Keratinocyte (primary cell): ENCODE data around the gene HID1.

ENCODE experiments used
- CTCF ChIP-seq, 3 experiments: IDR thresholded peaks in 1 of 3; conservative IDR thresholded peaks in 1 of 3; optimal IDR thresholded peaks in 1 of 3; 2 replicates in 2 of 3; 3 replicates in 1 of 3; pipeline versions ENCODE3 to v1.5.1; 2011; ENCODE audit warnings: low read length in 3 of 3, mild to moderate bottlenecking in 3 of 3, moderate library complexity in 2 of 3, control low read depth in 1 of 3, inconsistent platforms in 1 of 3; ENCODE audit not compliant: insufficient read depth in 2 of 3; ENCODE audit errors: extremely low read depth in 1 of 3
- EZH2 ChIP-seq: IDR thresholded peaks from one replicate; pipeline ENCODE4 v1.6.1; 2012; ENCODE audit warnings: inconsistent platforms, mild to moderate bottlenecking, low read length, moderate library complexity

DNA sequence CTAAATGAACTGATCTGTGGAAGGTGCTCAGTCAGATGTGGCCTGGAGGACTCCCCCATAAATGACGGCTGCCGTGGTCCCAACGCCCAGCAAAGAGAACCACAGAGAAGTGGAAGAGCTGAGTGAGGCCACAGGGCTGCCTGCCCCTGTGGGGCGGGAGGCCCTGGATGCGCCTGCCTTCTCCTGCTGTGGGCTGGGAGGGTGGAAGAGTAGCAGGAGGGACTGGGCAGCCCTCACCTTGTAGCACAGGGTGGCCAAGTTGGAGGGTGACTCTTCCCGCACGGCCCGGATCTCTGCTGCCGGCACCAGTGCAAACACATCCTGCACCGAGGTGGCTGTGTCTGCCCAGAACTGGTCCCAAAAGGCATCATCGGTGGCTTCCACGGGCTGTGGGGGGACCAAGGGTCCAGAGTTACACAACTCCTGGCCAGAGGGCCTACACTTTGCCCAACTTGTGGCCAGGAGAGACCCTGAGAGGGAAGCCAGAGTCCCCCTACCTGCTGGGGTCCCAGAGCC lies 8.3 kb downstream of the HID1 start:
- TF ChIP-seq CTCF (optimal IDR thresholded peaks at IDR 0.05 in 1 of 3, IDR thresholded peaks at IDR 0.05 in 1 of 3, conservative IDR thresholded peaks at IDR 0.05 in 1 of 3; ENCODE audit: extremely low read depth in 1 of 3, insufficient read depth in 2 of 3, low read length in 3 of 3) = no peak
- TF ChIP-seq EZH2 = no peak
